Stimulated activated CD8-positive, alpha-beta memory T cell treated with anti-CD3 and anti-CD28 coated beads, Interleukin-12 subunit alpha, Interleukin-12 subunit beta, amount 100 ng/mL, for 4 hours (primary cell): ENCODE results near the gene SHD.

Source experiments
- DNase-seq: peaks from one replicate; pipeline ENCODE4 v3.0.0-alpha.2; 2020; ENCODE audit warnings: low read depth

The SHD gene

DNA sequence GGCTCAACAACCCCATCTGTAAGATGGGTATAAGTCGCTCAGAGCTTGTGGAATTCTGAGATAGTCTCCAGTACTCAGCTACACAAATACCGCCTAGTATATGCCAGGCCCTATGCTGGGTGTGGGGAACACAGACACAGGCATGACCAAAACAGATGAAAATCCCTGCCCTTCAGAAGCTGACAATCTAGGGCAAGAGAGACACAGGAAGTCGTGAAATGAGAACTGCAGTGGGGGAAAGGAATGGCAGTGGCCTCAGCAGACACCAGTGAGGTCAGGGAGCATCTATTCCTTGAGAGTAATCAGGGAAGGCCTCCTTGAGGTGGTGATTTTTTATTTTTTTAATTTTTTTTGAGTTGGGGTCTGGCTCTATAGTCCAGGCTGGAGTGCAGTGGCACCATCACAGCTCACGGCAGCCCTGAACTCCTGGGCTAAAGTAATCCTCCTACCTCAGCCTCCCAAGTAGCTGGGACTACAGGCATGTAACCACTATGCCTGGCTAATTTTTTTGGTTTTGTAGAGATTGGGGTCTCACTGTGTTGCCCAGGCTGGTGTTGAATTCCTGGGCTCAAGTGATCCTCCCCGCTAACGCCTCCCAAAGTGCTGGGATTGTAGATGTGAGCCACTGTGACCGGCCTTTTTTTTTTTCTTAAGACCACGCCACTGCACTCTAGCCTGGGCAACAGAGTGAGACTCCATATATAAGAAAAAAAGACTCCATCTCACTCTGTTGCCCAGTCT is 19.9 kb downstream of the SHD start:
- no peak for DNase-seq

DNA sequence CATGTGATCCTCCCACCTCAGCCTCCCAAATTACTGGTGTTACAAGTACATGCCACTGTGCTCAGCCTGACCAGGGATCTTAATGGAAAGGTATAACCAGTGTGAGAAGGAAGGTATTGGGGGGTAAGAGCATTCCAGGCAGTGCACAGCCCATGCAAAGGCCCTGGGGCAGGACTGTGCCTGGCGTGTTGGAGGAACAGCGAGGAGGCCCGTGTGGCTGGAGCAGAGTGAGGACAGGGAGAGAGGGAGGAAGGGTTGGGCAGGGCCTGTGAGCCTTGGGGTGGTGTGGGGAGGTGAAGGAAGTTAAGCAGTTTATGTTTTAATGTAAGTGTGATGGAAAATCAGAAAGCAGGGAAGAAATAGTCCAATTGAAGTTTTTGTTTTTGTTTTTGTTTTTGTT is 21.5 kb downstream of the SHD start:
- DNase-seq = no peak

DNA sequence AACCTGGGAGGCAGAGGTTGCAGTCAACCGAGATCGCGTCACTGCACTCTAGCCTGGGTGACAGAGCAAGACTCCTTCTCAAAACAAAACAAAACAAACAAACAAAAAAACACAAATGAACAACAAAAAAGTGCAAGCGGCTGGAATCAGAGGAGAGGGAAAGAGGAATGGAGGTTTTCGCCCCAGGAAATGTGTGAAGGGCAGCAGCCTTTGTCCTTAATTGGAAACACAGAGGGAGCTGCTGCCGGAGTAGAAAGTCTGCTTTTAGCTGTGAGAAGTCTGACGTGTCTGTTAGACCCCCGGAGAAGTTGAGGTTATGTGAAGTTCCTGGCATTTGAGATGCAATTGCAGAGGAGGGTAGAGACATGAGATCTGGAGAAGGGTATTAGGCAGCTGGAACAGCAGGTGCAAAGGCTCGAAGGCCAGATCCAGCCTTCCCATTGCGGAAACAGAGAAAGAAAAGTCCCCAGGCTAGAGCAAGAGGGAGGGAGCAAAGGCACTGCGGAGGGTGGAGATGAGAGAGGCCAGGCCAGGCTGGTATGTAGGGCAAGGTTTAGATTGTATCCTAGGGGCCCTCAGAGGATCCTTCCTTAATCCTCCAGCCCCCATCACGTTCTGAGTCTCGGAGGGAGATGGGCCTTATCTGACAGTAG is 22.6 kb downstream of the SHD start:
- no peak for DNase-seq

DNA sequence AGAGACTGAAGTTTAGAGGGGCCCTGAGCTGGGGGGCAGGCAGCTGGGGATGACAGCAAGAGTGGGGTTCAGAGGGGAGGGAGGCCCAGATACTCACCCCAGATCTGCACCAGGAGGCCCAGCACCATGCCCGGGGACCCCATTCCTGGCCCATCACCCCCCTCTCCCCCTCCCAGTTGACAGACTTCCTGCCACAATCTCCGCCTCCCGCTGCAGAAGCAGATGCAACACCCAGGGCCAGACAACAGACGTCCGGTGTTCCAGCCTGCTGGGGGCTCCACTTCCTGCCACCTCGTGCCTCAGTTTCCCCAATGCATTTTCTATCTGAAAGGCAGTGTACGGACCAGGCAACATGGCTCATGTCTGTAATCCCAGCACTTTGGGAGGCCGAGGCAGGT is 23.2 kb downstream of the SHD start, which contains the start of gene TMIGD2:
Gene TMIGD2 (minus strand): TSS at position 147 of the 398 bp plus-strand sequence. CDS start 4 bp downstream, at position 143.
- no peak for DNase-seq

DNA sequence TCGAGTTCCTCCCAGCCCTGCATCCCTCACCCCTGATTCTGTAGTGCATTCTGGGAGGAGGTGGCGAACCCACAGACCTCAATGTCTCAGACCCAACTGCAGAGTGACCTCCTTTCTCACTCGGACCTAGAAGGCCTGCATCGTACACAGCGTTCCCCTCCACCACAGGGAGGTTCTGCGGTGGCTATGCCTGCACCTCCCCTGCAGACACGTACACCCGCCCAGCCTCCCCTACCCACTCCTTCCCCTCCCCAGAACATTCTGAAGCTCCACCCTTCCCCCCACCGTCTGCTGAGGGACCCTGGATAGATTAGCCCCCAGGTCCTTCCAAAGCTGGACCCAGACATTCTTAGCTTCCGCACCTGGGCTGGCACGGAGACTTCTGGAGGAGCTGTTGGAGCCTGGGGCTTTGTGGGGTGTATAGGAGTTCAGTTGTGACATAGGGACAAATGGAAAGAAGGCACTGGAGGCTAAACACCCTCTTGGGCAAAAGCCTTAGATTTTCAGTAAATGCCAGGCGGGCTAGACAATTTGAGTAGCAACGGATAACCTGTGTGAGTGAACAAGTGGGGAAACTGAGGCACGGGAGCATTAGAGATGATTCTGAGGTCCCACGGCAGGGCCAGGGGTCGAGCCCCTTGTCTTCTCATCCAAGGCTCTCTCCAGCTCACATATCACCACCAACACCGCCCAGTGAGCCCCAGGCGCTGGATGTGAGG is 24.9 kb downstream of the SHD start:
- DNase-seq = no peak

DNA sequence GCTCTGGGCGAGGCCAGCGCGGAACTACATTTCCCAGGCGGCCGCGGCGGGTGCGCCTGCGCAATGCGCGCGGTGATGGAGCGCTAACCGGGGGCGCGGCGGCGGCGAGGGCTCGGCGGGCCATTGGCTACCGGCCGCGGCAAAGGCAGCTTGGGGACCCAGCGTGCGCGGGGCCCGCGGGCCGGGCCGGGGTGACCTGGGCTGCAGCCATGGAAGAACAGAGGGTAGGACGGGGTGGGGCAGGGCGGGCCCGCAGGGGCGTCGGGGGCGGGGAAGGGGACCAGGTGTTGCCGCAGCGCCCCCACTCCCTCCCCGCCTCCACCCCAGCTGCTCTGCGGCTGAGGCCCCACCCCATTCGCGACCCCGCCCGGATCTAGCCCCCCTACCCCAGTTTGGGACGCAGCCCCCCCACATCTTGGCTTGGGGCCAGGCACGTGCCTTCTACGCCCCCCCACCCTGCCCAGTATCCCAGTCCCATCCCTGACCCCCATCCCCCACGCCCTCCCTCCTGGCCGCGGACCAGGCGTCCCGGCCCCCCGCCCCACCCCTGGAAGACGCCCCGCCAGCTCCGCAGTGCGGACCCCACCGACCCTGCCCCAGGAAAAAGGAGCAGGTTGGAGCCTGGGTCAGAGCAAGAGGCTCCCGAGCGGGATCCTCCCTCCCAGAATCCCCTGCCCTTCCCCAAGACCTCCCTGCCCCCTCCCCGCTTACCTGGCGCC is 25.6 kb downstream of the SHD start, which contains the start of gene FSD1:
Gene FSD1 (plus strand): TSS at position 61 of the 719 bp plus-strand sequence. CDS start 149 bp downstream, at position 210.
- DNase-seq = peak; percentile 53

DNA sequence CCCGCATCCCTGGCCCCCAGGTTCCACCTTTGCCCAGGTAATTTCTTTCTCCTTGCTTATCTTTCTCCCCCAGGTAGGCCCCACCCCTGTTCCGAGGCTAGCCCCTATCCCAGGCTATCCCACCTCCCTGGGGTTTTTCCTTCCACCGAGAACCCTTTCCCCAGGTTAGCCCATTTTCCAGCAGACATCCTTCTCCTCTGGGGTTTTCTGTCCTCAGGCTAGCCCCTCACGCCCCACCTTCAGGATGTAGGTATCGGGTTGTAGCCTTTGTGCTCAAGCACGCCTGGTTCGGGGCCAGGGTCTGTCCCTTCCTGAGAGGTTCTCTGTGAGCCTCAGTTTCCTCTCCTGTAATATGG is 26.2 kb downstream of the SHD start:
- DNase-seq = no peak

DNA sequence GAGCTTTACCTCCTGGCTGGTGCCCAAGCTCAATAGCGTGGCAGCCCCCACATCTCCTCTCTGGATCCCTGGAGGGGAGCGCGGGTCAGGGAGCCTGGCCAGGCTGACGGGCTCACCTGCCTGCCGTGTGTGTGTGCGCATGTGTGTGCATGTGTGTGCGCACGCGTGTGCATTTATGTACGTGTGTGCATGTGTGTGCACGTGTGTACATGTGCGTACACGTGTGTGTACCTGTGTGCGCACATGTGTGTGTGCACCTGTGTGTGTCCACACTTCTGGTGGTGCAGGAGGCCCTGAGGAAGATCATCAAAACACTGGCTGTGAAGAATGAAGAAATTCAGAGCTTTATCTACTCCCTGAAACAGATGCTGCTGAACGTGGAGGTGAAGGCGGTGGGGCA is 26.6 kb downstream of the SHD start:
- DNase-seq = no peak

DNA sequence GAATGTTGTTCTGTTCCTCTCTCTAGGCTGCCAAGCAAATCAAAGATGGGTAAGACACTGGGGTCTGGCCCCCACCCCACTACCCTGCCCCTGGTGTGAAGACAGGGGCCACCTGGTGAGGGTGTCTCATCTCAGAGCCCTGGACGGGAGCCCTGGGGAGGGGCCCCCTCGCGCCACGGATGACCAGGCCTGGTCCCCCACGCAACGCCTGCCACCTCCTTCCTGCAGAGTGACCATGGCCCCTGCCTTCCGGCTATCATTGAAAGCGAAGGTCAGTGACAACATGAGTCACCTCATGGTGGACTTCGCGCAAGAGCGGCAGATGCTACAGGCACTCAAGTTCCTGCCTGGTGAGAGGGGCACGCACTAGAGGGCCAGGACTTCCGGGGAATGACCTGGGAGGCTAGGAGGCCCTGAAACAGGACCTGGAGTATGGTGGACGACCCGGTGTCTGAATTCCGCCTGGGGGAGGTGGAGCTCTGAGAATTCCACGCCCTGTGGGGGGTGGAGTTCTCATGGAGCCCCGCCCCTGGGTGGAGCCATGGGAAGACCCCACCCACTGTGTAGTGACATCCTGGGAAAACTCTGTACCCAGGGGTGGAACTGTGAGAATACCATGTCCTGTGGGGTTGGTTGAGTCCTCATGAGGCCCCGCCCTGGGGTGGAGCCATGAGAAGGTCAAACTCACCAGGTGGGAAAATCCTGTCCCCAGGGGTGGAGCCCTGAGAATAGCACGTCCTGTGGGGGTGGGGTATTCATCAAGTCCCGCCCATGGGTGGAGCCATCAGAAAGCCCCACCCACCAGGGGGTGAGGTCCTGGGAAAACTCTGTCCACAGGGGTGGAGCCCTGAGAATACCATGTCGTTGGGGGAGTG is 31.4 kb downstream of the SHD start:
- DNase-seq = no peak

DNA sequence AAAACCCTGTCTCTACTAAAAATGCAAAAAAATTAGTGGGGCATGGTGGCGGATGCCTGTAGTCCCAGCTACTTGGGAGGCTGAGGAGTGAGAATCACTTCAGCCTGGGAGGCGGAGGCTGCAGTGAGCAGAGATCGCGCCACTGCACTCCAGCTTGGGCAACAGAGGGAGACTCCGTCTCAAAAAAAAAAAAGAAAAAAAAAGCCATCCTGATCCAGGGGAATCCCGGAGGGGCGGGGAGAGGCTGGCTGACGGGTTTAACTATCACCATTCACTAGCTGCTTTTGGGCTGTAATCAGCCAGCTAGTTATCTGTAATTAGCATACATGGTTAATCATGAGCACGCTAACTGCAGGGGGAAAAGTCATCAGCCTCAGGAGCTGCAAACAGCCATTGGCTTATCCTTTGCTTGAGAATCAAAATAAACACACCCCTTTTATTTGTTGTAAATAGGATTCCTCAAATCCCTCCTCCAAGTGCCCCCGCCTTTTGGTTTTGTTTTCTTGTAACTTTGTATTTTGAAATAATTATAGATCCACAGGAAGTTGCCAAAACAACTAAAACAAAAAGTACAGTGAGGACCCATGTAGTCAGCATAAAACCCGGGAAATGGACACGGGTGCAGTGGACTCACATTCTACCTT is 34.9 kb downstream of the SHD start:
- no peak for DNase-seq

DNA sequence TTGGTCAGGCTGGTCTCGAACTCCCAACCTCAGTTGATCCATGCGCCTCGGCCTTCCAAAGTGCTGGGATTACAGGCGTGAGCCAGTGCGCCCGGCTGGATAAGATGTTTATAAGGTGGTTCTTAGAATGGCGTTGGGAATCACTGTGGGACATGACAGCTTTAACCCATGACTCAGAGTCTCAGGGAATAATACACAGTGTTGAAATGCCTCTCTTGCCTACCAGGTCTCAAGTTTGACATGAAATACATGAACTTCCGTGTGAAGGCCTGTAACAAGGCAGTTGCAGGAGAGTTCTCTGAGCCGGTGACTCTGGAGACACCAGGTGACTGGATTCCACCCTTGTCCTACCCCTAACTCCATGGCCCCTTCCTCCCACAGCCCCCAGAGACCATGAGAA is 37.9 kb downstream of the SHD start:
- DNase-seq = no peak

DNA sequence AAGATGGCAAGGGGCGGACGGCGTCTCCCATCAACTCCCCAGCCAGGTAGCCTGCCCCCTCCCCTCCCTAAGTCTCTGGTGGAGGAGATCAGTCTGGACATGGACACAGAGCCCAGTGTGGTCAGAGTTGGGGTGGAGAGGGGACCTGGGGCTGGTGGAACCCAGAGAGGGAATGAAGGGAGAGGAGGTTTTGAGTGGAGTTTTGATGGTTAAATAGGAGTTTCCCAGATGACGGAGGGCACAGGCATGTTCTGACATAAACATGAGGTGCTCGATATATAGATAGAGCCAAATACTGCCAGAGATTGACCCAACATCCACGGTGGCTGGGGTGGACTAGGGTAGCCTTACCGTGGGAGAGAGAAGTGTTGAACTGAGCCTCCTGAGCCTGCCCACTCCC is 39.4 kb downstream of the SHD start:
- no peak for DNase-seq

DNA sequence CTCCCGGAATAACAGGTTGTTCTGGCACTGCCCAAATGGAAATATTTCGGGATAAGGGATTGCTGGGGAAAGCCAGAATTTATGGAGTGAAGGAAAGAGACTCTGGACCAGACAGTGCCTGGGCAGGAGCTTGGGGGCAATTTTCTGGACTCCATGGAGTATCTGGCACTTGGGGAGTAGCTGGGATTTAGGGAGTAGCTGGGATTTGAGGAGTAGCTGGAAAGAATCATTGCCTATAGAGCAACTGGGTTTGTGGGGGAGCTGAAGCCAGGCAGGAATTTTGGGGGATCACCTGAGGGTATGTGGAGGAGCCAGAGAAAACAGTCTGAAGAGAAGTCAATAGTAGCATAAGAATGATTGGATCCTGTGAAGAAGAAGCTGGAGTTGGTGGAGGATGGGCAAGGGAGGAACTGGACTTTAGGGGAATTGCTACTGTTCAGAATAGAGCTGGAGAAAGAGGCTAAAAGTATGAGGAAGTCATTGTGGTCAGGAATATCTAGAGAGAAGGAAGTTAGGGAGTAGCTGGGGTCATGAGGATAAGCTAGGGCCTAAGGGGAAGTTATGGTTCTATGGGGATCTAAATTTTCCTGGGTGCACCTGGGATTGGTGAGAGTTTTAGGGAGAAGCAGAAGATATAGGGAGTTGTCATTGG is 40.1 kb downstream of the SHD start:
- no peak for DNase-seq

DNA sequence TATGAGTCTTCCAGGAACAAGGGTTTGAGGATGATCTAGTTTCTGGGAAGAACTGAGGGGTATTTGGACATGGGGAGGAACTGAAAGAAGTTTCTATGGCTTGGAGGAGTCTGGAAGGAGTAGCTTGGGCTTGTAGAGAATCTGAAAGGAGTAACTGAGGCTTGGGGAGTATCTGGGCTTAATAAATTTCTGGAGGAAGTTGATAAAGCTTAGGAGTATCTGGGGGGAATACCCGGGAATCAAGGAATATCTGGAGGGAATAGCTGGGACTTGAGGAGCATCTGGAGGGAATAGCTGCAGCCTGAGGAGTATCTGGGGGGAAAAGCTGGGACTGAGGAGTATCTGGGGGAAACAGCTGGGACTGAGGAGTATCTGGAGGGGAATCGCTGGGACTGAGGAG is 41.4 kb downstream of the SHD start:
- no peak for DNase-seq

DNA sequence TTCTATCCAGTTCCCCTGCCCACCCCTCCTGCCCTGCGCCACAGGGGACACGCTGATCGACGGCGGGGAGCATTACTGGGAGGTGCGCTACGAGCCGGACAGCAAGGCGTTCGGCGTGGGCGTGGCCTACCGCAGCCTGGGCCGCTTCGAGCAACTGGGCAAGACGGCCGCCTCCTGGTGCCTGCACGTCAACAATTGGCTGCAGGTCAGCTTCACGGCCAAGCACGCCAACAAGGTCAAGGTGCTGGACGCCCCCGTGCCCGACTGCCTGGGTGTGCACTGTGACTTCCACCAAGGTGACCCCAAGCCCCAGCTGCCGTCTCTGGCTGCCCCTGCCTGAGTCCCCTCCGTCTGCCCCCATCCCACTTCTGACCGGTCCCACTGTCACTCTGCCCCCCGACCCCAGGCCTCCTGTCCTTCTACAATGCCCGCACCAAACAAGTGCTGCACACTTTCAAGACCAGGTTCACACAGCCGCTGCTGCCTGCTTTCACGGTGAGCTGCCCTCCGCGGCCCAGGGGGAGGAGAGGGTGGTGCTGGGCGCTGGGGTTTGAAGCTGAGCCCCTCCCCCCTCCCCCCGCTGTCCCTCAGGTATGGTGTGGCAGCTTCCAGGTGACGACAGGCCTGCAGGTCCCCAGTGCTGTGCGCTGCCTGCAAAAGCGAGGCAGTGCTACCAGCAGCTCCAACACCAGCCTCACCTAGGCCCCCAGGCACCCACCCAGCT is 44.0 kb downstream of the SHD start:
- no peak for DNase-seq

DNA sequence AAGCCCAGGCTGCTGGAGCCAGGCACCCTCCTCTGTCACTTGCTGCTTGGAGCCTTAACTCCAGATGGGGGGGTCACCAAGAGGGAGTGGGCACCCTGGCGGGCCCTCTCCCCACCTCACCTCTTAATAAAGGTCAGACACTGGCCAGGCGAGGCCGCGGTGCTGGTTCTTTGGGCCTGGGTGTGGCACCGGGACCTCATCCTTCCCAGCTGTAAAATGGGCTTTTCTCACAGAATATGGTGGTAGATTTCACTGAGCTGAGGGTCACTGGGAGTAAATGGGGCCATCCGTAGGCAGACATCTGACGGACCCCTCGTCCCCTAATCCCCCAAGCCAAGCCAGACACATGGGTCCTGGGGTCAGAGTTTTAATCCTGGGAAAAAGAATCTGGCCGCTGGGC is 44.6 kb downstream of the SHD start:
- no peak for DNase-seq

DNA sequence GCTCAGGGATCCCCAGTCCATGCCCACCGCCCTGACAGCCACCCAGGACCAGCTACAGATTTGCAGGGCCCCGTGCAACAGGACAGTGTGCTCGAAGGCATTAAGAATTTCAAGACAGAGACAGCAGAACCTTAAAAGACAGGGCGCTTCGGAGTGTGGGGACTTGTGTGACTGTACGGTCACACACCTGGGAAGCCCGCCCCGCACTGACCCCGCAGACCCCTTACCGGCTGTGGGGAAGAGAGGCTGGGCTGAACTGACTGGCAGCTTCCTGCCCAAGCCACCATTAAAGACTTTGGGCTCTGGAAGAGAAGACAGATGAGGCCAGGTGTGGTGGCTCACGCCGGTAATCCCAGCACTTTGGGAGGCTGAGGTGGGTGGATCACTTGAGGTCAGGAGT is 45.2 kb downstream of the SHD start:
- no peak for DNase-seq

DNA sequence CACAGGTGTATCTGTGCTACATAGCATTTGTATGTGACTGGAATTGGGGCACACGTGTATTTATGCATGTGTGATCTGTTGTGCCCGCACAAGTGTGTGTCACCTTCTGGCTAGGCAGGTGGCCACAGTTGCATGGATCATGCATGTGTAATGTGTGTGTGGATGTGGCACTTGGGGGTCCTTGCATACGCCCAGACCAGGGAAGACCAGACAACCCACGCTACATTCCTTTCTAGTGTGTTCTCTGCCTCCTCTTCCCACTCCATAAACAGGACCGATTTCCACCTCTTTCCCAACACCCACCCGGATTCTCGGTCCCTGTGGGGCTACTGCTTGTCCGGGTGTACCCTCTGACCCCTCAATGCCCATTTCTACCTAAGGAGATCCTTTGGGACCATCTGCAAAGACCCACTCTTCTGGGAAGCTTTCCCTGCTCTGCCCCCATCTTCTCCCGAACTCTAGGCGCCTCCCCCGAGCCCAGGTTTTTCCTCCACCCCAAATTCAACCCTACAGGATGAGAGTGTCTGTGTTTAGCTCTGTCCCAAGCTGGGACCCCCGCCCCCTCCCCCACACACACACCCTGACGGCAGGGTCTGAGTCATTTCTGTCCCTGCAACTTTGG is 47.3 kb downstream of the SHD start:
- DNase-seq = no peak

DNA sequence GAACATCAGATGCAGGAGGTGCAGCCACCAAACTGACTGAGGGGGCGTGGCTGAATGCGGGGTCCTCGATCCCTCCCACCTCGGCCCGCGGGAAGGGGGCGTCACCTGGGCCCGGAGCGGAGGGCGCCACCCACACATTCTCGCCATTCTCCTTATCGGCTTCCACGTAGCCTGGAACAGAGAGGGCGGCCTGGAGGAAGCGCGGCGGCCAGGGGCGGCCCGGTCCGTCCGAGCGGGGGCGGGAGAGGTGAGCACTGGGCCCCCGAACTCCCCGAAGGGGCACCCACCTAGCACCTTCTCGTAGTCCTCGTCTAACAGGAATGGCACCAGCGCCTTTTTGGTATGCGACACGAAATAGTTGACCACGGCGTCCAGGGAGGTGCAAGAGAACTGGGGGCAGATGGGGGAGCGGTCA is 47.8 kb downstream of the SHD start:
- DNase-seq = no peak
